ENCODE results near the gene GPRC5B. TPM values are rescaled to one million over a fixed set of nuclear protein-coding genes. Genes with fewer than 3 reads are reported as not detected.

GPRC5B gene, protein sequence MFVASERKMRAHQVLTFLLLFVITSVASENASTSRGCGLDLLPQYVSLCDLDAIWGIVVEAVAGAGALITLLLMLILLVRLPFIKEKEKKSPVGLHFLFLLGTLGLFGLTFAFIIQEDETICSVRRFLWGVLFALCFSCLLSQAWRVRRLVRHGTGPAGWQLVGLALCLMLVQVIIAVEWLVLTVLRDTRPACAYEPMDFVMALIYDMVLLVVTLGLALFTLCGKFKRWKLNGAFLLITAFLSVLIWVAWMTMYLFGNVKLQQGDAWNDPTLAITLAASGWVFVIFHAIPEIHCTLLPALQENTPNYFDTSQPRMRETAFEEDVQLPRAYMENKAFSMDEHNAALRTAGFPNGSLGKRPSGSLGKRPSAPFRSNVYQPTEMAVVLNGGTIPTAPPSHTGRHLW
- total RNA-seq: 83.7 TPM
- long read RNA-seq, full-length matches to known transcripts: 224 of 280 reads
- long read RNA-seq, partial matches to known transcripts: 12 of 280 reads
- long read RNA-seq, other reads (novel, unspliced or antisense): 44 of 280 reads

DNA sequence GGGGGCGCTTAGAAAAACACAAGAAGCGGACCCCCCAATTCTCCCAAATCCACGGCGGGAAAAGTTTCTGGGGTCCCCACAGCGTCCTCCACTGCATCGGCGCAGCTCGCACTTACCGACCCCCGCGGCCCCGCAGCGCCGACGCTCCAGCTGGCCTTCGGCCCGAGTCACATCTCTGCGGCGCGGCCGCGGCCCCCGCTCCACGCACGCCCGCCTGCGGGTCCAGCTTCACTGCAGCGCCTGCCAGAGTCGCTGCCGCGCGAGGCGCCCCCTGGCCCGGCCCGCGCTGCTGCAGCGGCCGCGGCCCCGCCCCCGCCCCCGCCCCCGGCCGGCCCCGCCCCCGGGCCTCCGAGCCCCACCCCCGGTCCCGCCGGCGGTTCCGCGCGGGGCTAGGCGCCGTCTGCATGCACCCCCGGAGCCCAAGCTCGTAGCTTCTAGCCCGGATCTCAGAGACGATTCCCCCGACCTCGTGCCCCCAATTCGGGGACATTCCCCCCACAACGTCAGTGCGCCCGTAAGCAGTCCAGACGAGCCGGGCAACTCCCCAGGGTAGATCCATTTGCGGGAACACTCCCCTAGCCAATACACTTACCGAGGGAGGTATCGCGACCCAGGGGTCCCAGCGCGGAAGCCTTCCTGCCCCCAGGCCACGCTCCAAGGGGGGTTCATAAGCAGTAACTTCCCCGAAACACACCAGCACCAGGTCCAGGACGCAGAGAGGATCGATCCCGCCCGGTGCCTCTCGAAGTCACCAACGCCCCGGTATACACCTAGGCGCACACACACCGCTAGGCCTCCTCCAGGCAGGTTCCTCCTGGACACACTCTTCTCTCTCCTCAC is at the start of gene GPRC5B:
TSS of gene GPRC5B (minus strand) at position 238 of the 840 bp plus-strand sequence. CDS start 12,003 bp downstream, outside the sequence.
- intact Hi-C loops (cut with DNase I): loop anchor here (10.0 kb wide), 2 partner anchors 240 to 820 kb away; partner anchors contain the start of gene COQ7
- peak; percentile 69 for DNase-seq
- ATAC-seq (ENCODE audit: poor library complexity): peak; percentile 77

DNA sequence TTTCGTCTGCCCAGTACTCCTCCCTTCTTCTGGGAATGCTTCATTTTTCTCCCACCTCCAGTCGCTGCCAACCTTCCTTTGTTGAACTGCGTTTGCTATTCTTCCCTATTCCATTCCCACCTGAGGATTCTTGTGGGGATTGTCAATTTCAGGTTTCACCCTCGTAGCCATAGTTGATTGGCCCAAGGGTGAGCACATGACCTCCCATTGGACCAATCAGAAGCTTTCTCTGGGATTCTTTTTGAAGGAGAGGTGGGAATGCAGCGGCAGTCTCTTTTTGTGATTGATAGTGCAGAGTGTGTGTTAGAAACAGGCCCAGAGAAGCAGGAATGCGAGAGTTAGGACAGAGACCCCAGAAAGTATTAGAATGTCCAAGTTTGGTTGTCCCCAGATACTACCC is 49.1 kb upstream of the GPRC5B start:
- ATAC-seq (ENCODE audit: poor library complexity) (no peak), DNase-seq (no peak)
- intact Hi-C loops (cut with DNase I): no loop called here

DNA sequence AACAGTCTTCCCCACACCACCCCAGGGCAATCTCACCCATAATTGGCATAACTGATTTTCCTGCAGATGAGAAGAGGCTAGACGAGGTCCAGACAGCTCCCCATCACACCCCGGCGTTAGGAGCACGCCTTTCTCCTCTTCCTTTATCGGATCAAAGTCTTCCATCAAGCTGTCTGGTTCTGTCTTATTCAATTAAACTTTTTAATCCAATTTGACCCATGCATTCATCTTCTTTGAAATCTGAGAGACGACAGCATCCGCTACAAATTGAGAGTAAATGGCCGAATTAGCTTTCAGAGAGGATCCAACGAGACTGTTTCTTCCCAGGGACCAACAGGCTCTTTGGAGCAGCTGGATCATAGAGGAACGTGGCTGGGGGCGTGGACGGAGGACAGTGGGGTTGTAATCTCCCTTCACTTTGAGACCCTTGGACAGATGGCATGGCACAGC is 44.4 kb upstream of the GPRC5B start:
- DNase-seq (no peak), ATAC-seq (ENCODE audit: poor library complexity) (no peak)
- intact Hi-C loops (cut with DNase I): no loop called here

DNA sequence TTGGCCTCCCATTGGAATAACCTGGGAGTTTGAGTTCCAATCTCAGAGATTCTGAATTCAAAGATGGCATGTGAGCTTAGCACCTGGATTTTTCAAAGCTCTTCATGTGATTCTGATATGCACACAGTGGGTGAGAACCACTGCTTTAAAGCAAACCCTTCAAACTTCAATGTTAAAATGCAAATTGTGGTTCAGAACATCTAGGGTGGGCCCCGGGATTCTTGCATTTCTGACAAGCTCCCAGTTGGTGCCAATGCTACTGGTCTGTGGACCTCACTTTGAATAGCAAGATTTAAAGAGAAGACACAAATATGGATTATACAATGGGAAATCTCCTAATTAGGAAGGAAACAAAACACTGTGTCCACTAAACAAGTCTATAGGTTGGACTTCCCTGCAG is 43.8 kb upstream of the GPRC5B start:
- ATAC-seq (ENCODE audit: poor library complexity) (no peak), DNase-seq (no peak)
- intact Hi-C loops (cut with DNase I): no loop called here

DNA sequence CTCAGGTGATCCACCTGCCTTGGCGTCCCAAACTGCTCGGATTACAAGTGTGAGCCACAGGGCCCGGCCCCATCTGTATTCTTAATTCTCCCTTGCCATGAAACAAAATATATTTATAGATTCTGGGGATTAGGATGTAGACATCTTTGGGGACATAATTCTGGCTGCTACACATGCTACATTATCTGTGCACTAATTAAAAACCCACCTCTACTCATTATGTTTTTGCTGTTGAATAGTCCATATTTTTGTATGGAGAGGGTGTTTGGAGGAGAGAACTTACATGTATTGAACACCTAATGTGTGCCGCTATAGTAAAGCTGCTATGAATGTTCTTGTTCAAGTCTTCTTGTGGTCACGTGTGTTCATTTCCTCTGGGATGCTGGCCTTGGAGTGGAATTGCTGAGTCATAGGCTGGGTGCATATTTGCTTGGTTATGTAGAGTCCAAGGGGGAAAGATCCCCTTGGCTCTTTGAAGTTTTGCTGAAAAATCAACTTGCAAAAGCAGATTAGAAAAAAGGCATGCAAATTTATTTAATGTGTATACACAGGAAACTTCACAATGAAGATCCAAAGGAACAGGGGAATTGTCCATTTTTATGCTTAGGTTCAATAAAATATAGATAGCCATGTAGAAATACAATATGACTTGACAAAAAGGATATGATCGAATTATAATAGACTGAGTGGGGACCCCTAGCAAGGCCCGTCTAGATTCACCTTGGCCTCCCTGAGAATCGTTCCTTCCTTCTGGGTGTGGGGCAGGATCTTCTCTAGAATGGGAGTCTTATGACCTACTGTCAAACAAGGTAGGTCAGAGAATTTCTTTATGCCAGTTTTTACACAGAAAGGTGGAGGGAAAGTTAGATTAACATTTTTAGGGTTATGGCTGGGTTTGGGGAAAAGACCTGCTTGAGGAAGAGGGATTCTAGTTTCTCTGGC is 42.1 kb upstream of the GPRC5B start:
- DNase-seq (no peak), ATAC-seq (ENCODE audit: poor library complexity) (no peak)
- intact Hi-C loops (cut with DNase I): no loop called here

DNA sequence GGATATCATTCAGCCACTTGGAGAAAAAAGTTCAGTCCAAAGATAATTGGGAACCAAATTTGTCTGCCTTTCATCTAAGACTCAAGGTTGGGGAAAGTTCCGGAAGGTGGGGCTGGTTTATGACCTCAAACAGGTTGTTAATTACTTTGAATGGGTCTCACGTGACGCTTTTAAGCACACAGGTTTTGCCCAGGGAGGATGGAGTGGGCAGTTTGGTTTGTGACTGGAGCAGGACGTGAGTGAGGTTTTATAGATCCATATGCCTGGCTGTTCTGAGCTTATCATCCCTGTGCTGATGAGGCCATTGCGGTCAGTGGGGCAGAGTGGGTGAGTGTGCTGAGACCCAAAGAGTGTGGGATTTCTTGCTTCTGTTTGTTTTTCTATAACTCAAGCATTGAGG is 38.7 kb upstream of the GPRC5B start:
- ATAC-seq (ENCODE audit: poor library complexity) (no peak), DNase-seq (no peak)
- intact Hi-C loops (cut with DNase I): no loop called here

DNA sequence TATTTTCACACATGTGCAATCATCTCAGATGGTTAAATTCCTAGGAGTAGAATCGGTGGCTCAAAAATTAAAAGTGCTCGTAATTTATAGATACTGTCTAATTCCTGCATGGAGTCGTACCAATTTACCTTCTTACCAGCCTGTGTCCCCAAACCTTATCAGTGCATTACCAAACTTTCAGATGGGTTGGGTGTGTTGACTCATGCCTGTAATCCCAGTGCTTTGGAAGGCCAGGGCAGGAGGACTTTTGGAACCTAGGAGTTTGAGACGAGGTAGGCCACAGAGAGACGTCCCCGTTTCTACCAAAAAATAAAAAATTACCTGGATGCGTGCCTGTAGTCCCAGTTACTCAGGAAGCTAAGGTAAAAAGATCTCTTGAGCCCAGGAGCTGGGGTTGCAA is 34.5 kb upstream of the GPRC5B start:
- intact Hi-C loops (cut with DNase I): no loop called here

DNA sequence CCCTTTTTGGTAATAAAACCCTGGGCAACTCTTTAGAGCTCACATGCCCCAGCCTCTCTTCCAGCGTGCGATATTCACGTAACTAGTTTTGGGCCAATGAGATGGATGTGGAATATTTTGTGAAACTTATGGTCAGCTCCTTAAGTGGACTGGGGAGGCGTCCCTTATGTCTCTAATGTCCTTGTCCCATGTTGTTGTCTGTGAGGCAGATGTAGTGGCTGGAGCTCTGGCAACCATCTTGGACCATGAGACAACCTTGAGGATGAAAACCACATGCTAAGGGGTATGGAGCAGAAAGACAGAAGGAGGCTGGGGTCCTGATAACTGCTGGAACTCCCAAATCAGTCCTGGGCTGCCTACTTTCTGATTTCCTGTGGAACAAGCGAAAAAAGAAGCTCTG is 31.4 kb upstream of the GPRC5B start:
- DNase-seq (no peak), ATAC-seq (ENCODE audit: poor library complexity) (no peak)
- intact Hi-C loops (cut with DNase I): no loop called here

More for the DNA sequence above, 34.5 kb upstream of the GPRC5B start:
- ATAC-seq (ENCODE audit: poor library complexity): no peak
- no peak for DNase-seq

DNA sequence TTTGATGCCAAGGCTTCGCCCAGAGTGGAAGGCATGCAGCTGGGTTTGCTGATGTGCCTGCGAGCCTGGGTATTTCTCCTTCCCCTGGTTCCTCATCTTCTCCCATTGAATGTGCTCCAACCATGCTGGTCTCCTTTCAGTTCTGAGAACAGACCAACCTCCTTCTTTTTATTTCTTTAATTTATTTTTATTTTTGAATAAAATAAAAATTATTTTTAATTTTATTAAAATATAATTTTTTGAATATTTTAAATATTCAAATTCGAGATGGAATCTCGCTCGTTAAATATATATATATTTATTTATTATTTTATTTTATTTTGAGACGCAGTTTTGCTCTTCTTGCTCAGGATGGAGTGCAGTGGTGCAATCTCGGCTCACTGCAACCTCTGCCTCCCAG is 30.2 kb upstream of the GPRC5B start:
- ATAC-seq (ENCODE audit: poor library complexity) (no peak), DNase-seq (no peak)
- intact Hi-C loops (cut with DNase I): no loop called here

DNA sequence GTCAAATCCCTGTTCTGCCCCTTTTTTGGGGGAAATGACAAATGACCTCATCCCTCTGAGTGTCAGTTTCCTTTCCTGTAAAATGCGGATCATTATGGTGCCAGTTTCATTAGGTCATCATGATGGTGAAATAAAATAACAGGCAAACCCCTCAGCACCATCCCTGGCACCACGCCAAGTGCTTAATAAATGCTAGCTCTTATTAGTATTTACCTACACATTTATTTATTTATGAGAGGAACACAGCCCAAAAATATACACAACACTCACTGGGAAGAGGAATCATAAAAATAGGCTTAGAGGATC is 28.6 kb upstream of the GPRC5B start:
- ATAC-seq (ENCODE audit: poor library complexity) (no peak), DNase-seq (no peak)
- intact Hi-C loops (cut with DNase I): no loop called here

DNA sequence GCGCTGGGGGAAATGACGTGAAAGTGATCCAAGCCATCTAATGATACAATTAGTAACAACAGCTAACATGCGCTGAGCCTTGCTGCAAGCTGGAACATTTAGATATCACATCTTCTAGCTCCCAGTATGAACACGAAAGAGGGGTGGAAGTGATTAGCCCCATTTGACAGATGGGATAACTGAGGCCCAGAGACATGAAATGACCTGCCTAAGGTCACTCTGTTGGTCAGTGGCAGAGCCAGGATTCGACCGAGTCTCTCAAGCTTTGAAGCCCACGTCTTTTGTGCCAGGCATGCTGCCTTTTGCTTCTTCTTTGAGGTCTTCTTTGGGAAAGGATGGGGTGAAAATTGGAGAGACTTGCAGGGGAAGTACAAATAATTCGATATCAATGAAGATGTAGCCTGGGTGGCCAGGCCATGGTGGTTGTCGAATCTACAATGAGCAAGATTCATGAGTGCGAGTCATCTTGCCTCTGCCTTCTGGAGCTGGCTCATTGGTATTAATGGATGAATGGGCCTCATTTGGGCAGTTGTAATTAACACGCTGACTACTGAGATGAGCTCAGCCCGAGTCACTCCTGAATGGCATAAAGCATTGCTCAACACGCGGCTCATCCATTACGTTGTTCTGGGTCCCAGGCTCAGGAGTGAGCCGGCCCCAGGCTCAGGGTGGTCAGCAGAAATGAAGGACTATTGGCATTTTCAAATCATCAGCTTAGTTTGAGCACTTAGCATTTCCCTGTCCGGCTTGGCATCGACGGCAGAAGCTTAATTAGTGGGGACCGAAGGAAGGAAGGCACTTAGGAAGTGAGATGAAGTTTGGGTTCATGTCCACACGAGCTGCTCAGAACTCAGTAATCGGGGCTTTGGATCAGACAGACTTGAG is 28.0 kb upstream of the GPRC5B start:
- DNase-seq (no peak), ATAC-seq (ENCODE audit: poor library complexity) (no peak)
- intact Hi-C loops (cut with DNase I): no loop called here

DNA sequence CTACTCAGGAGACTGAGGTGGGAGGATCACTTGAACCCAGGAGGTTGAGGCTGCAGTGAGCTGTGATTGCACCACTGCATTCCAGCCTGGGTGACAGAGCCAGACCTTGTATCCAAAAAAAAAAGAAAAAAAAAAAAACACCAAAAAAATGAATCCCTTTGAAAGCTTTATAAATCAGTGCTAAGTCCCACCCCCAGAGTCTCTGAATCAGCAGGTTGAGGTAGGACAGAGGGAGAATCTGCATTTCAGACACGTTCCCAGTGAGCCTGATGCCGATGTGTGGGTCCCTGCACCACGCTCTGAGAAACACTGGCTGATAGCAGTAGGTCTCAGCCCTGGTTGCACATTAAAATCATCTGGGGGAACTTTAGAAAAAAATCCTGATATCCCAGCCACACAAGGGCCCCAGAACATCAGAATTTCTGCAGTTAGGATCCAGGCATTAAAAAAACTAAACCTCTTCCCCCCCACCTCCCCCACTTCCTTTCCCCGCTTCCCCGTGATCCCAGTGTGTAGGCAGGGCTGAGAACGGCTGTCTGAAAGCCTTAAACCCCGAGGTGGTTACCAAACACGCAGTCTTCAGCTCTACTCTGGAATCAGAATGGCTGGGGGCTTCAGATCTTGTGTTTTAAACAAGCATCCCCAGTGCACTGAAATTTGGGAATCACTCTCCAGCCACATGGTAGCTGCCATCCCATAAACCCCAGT is 27.3 kb upstream of the GPRC5B start:
- intact Hi-C loops (cut with DNase I): no loop called here
- no peak for ATAC-seq (ENCODE audit: poor library complexity)
- no peak for DNase-seq

DNA sequence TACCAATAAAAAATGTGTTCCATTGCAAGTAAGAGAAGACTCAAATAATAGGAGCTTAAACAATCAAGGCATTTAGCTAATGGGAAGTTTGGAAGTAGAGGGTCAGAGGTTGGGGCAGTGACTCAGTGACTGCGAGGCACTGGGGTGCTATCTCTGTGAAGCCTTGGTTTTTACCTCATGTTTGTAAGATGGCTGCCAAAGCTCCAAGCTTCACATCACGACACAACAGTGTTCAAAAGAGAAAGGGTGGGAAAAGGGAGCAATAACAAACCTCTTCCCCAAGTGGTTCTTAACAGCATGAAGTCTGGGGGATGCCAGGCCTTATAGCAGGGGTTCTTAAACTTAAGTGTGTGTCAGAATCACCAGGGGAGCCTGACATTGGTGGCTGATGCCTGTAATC is 26.6 kb upstream of the GPRC5B start:
- ATAC-seq (ENCODE audit: poor library complexity): no peak
- DNase-seq: no peak
- intact Hi-C loops (cut with DNase I): no loop called here

DNA sequence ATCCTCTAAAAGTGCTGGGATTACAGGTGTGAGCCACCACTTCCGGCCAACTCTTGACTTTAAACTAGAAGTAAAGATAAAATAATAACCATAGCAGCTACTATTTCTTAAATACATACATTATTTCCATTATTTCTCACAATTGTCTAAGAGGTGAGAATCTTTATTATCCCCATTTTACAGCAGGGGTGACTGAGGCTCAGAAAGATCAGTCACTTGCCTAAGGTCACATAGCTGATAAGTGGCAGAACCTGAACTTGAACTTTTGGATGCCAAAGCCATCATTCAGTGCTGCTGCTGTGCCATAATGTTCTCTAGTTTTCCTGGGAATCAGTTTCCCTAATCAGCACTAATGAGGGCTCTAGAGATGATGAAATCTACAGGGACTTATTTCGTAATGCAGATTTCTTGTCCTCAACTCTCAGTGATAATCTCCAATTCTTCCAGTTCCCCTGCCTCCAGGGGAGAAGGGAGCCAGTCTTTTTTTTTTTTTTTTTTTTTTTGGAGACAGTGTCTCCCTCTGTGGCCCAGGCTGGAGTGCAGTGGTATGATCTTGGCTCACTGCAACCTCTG is 25.2 kb upstream of the GPRC5B start:
- ATAC-seq (ENCODE audit: poor library complexity): no peak
- intact Hi-C loops (cut with DNase I): loop anchor here (5.0 kb wide), 2 partner anchors 392 to 477 kb away; no protein-coding TSS in a partner anchor

DNA sequence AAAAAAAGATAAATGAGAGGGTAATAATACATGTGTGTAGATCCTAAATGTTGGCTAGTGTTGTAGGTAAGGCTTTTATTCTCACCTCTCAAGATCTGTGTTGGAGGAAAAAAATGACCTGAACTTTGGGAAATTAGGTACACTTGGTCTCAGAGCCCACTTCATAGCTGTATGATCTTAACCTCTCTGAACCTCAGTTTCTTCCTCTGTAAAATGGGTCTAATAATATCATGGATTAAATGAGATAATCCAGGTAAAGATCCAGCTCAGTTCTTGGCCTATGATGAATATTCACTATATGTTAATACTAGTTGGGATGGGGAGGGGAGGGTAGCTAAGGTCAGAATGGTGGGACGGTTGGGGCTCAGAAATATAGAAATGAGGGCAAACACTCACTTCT is 24.3 kb upstream of the GPRC5B start:
- ATAC-seq (ENCODE audit: poor library complexity) (no peak), DNase-seq (no peak)
- intact Hi-C loops (cut with DNase I): loop anchor here (5.0 kb wide), 2 partner anchors 393 to 478 kb away; no protein-coding TSS in a partner anchor

More for the DNA sequence above, 25.2 kb upstream of the GPRC5B start:
- no peak for DNase-seq

DNA sequence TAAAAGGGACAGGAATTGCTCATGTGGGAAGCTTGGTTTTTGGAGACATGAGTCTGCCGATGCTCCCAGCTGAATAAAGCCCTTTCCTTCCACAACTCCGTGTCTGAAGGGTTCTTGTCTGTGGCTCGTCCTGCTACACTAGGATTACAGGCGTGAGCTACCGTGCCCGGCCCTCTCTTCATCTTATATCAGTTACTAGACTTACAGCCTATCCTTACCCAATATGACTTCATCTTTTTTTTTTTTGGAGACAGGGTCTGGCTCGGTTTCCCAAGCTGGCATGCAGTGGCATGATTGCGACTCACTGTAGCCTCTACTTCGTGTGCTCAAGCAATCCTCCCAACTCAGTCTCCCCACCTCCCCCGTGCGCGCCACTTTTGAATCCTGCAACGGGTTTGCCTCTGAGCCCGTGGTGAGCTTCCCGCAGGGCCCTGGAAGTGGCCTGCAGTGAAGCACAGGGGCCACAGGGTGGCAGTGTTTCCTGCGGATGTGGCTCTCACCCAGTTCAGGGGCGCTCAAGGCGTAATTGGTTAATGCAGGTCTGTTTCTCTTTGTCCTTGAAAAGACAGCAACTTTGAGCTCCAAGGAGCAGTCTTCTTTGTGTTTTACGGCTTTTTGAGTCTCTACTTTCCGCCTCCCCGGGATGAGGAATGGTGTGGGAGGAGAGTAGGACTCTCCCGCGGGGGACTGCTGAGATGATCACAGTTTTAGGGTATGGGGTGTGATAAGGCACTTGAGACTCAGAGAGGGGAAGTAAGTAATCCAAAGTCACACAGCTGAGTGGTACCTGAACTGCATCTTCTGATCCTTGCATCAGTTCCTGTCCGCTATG is 22.7 kb upstream of the GPRC5B start:
- DNase-seq: peak; percentile 70
- intact Hi-C loops (cut with DNase I): loop anchor here (5.0 kb wide), 2 partner anchors 395 to 480 kb away; no protein-coding TSS in a partner anchor
- ATAC-seq (ENCODE audit: poor library complexity): peak; percentile 95

All from Right ventricle myocardium superior (tissue), 1 donor.